Measurements from ENCODE around the gene EFHD1.
"Not testable (repeated sequence)": the region's sequence is repeated elsewhere in the genome, so short reads cannot be mapped to it uniquely, and the experiment has no call there.

EFHD1 gene

DNA sequence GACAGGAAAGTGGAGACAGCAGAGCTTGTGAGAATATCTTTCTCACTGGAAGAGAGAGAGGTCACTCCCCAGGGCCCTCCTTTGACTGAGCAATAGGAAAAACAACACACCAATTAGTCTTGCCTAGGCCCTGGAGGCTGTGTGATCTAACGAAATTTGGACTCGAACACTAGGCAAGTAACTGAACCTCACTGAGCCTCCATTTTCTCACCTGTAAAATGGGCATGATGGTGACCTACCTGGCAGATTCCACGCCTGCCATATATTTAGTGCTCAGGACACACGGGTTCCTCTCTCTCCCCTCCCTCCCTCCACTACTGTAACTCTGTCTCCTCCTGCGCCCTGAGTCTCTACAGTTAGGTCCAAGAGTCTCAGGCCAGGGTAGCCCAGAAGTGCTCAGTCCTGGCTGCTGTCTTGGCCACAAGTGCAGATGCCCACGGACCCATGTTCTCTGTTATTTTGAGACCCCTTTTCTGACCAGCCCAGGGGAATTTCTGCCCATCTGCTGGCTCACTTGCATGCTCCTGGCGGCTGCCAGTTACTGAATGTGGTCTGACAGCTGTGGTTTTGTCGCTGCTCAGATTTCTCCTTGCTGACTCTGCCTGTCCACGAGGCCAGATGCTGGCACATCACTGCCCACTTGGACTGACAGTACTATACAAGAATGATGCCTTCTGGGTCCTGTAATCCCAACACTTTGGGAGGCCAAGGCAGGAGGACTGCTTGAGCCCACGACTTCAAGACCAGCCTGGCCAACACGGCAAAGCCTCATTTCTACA is 54.2 kb downstream of the EFHD1 start:
- TF ChIP-seq GABPA (IDR thresholded peaks at IDR 0.05; ENCODE audit: low read depth) (no peak), POLR2AphosphoS5 (IDR thresholded peaks at IDR 0.05; ENCODE audit: low read depth) (no peak), SPI1 (IDR thresholded peaks at IDR 0.05; ENCODE audit: borderline replicate concordance, low read depth) (no peak)
- TF ChIP-seq, protein P1, sequence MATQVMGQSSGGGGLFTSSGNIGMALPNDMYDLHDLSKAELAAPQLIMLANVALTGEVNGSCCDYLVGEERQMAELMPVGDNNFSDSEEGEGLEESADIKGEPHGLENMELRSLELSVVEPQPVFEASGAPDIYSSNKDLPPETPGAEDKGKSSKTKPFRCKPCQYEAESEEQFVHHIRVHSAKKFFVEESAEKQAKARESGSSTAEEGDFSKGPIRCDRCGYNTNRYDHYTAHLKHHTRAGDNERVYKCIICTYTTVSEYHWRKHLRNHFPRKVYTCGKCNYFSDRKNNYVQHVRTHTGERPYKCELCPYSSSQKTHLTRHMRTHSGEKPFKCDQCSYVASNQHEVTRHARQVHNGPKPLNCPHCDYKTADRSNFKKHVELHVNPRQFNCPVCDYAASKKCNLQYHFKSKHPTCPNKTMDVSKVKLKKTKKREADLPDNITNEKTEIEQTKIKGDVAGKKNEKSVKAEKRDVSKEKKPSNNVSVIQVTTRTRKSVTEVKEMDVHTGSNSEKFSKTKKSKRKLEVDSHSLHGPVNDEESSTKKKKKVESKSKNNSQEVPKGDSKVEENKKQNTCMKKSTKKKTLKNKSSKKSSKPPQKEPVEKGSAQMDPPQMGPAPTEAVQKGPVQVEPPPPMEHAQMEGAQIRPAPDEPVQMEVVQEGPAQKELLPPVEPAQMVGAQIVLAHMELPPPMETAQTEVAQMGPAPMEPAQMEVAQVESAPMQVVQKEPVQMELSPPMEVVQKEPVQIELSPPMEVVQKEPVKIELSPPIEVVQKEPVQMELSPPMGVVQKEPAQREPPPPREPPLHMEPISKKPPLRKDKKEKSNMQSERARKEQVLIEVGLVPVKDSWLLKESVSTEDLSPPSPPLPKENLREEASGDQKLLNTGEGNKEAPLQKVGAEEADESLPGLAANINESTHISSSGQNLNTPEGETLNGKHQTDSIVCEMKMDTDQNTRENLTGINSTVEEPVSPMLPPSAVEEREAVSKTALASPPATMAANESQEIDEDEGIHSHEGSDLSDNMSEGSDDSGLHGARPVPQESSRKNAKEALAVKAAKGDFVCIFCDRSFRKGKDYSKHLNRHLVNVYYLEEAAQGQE (IDR thresholded peaks at IDR 0.05; ENCODE audit: insufficient replicate concordance, low read depth), result no peak
- TF ChIP-seq, protein P2, sequence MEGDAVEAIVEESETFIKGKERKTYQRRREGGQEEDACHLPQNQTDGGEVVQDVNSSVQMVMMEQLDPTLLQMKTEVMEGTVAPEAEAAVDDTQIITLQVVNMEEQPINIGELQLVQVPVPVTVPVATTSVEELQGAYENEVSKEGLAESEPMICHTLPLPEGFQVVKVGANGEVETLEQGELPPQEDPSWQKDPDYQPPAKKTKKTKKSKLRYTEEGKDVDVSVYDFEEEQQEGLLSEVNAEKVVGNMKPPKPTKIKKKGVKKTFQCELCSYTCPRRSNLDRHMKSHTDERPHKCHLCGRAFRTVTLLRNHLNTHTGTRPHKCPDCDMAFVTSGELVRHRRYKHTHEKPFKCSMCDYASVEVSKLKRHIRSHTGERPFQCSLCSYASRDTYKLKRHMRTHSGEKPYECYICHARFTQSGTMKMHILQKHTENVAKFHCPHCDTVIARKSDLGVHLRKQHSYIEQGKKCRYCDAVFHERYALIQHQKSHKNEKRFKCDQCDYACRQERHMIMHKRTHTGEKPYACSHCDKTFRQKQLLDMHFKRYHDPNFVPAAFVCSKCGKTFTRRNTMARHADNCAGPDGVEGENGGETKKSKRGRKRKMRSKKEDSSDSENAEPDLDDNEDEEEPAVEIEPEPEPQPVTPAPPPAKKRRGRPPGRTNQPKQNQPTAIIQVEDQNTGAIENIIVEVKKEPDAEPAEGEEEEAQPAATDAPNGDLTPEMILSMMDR (IDR thresholded peaks at IDR 0.05; ENCODE audit: insufficient read depth, low read length), result no peak

DNA sequence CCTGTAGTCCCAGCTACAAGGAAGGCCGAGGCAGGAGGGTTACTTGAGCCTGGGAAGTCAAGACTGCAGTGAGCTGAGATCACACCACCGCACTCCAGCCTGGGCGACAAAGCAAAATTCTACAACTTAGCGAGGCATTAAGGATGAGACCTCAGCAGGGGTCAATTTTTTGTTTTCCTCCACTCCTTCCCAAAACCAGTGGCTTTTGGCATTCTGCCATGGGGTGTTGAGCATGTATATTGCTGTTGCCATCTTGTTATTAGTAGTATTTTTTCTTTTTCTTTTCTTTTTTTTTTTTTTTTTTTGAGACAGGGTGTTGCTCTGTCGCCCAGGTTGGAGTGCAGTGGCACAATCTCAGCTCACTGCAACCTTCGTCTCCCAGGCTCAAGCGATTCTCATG is 54.8 kb downstream of the EFHD1 start:
- H3K4me3 ChIP-seq (replicated peaks; ENCODE audit: insufficient read depth, low read length), result no peak overlapping the region
- DNase-seq (ENCODE audit: low read depth in 1 of 2, low spot score in 1 of 2), result no peak
- TF ChIP-seq GABPA (IDR thresholded peaks at IDR 0.05; ENCODE audit: low read depth) (no peak), SPI1 (IDR thresholded peaks at IDR 0.05; ENCODE audit: borderline replicate concordance, low read depth) (no peak), POLR2AphosphoS5 (IDR thresholded peaks at IDR 0.05; ENCODE audit: low read depth) (no peak)
- TF ChIP-seq, protein P1 (IDR thresholded peaks at IDR 0.05; ENCODE audit: insufficient replicate concordance, low read depth), result no peak
- TF ChIP-seq, protein P2 (IDR thresholded peaks at IDR 0.05; ENCODE audit: insufficient read depth, low read length), result no peak

More for the DNA sequence above, 54.2 kb downstream of the EFHD1 start:
- no peaks in the 10 kb centered on the region for H3K27me3 ChIP-seq (ENCODE audit: insufficient read depth, poor library complexity, severe bottlenecking)
- no peak overlapping the region for H3K4me3 ChIP-seq (replicated peaks; ENCODE audit: insufficient read depth, low read length)
- no peak for DNase-seq (ENCODE audit: low read depth in 1 of 2, low spot score in 1 of 2)
- no peak overlapping the region for H3K27ac ChIP-seq (replicated peaks)

GRCh38 chr2:232689152-232689910 is 55.9 kb downstream of the EFHD1 start:
- Histone ChIP-seq H3K27me3 (ENCODE audit: insufficient read depth, poor library complexity, severe bottlenecking) (no peaks in the 10 kb centered on the region), H3K27ac (replicated peaks) (no peak overlapping the region), H3K4me3 (replicated peaks; ENCODE audit: insufficient read depth, low read length) (no peak overlapping the region)
- no peak for DNase-seq (ENCODE audit: low read depth in 1 of 2, low spot score in 1 of 2)
- TF ChIP-seq GABPA (IDR thresholded peaks at IDR 0.05; ENCODE audit: low read depth), result no peak
- no peak for TF ChIP-seq POLR2AphosphoS5 (IDR thresholded peaks at IDR 0.05; ENCODE audit: low read depth)
- TF ChIP-seq, protein P2 (IDR thresholded peaks at IDR 0.05; ENCODE audit: insufficient read depth, low read length), result no peak

More for the DNA sequence above, 54.8 kb downstream of the EFHD1 start:
- H3K27me3 ChIP-seq (ENCODE audit: insufficient read depth, poor library complexity, severe bottlenecking), result no peaks in the 10 kb centered on the region
- no peak overlapping the region for H3K27ac ChIP-seq (replicated peaks)

- H3K27me3 ChIP-seq (ENCODE audit: insufficient read depth, poor library complexity, severe bottlenecking), result not testable (repeated sequence)
These were observed 57.7 kb downstream of the EFHD1 start for GRCh38 chr2:232691117-232691516.

More at GRCh38 chr2:232691117-232691516, 57.7 kb downstream of the EFHD1 start:
- not testable (repeated sequence) for H3K27ac ChIP-seq (replicated peaks); DNase-seq (ENCODE audit: low read depth in 1 of 2, low spot score in 1 of 2); H3K4me3 ChIP-seq (replicated peaks; ENCODE audit: insufficient read depth, low read length)
